A549 (cell line): ENCODE measurements around the gene KLRK1. TPM values are rescaled to one million over a fixed set of nuclear protein-coding genes. Genes with fewer than 3 reads are reported as not detected.

Experiments used
- ATAC-seq, 2 experiments: fragments of 200-7000 bp in 1 of 2; fragments of >200 bp in 1 of 2; cut with Nextera tagmentation in 1 of 2; cut with Tn5 transposase in 1 of 2; 3 replicates each; pipeline versions ENCODE4 v1.8.0 to v1.9.1; 2018 to 2020; ENCODE audit warnings: mild to moderate bottlenecking in 1 of 2, moderate library complexity in 1 of 2
- CTCF ChIA-PET: fragments of 300-600 bp; sonication (Branson Sonifier 250); formaldehyde crosslinking; extraction: SDS; loops from one replicate; lab custom pipeline; 2021; ENCODE audit warnings: antibody characterized with exemption, inconsistent platforms; lab: Yijun Ruan, JAX
- POLR2A ChIA-PET: fragments of 350-600 bp; formaldehyde crosslinking; extraction: SDS; loops from one replicate; lab custom pipeline; 2021; ENCODE audit warnings: antibody characterized with exemption, inconsistent platforms; lab: Yijun Ruan, JAX
- DNase-seq, 2 experiments: peaks; one replicate each; pipeline versions ENCODE4 v3.0.0 to v3.0.0-alpha.2; 2011 to 2016; ENCODE audit warnings: low read depth in 1 of 2, low spot score in 1 of 2
- FAIRE-seq: peaks from 2 replicates; lab custom pipeline; 2011; peaks lifted over from hg19 to GRCh38; lab: Jason Lieb, UNC
- H3K27ac ChIP-seq, 2 experiments: fragments of >200 bp; sonication (Bioruptor Twin); formaldehyde crosslinking; 3 replicates each; pipeline ENCODE4 v1.5.1; 2016 to 2017
- H3K4me1 ChIP-seq: fragments of >200 bp; sonication (Bioruptor Twin); formaldehyde crosslinking; 3 replicates; pipeline ENCODE4 v1.6.1; 2016
- H3K4me2 ChIP-seq: fragments of >200 bp; sonication (Bioruptor Twin); formaldehyde crosslinking; 3 replicates; pipeline ENCODE4 v1.6.1; 2016
- H3K4me3 ChIP-seq: fragments of >200 bp; sonication (Bioruptor Twin); formaldehyde crosslinking; 3 replicates; pipeline ENCODE4 v1.5.1; 2016
- H3K9me3 ChIP-seq: fragments of >200 bp; sonication (Bioruptor Twin); formaldehyde crosslinking; 3 replicates; pipeline ENCODE4 v1.6.1; 2016
- CBX2 ChIP-seq: fragments of 200-600 bp; sonication (generic); IDR thresholded peaks from 2 replicates; pipeline ENCODE4 v1.6.1; 2016; ENCODE audit warnings: low read depth, mild to moderate bottlenecking, borderline replicate concordance
- CHD4 ChIP-seq: fragments of 200-600 bp; sonication (generic); IDR thresholded peaks from 2 replicates; pipeline ENCODE4 v1.6.1; 2016; ENCODE audit warnings: antibody characterized with exemption, mild to moderate bottlenecking, borderline replicate concordance
- FOSB ChIP-seq: fragments of 250-450 bp; sonication (Bioruptor Pico); IDR thresholded peaks from 2 replicates; pipeline ENCODE4 v1.5.0; 2020; ENCODE audit warnings: mild to moderate bottlenecking, moderate library complexity
- GATA3 ChIP-seq: IDR thresholded peaks from 2 replicates; pipeline ENCODE4 v1.6.1; 2012; ENCODE audit warnings: borderline replicate concordance
- HEYL ChIP-seq: fragments of 250-450 bp; sonication (Bioruptor Pico); IDR thresholded peaks from 2 replicates; pipeline ENCODE4 v1.8.0; 2021; ENCODE audit warnings: mild to moderate bottlenecking, moderate library complexity
- JUNB ChIP-seq: fragments of >200 bp; sonication (Bioruptor Twin); formaldehyde crosslinking; IDR thresholded peaks from 2 replicates; pipeline ENCODE4 v1.6.1; 2016
- KDM1A ChIP-seq: fragments of 200-600 bp; sonication (generic); IDR thresholded peaks from 2 replicates; pipeline ENCODE4 v1.6.1; 2016; ENCODE audit warnings: low read depth, mild to moderate bottlenecking
- MAFK ChIP-seq: fragments of 450-650 bp; IDR thresholded peaks from 2 replicates; pipeline ENCODE4 v1.6.1; 2014; ENCODE audit not compliant: partially characterized antibody
- MYC ChIP-seq: IDR thresholded peaks from 2 replicates; pipeline ENCODE4 v1.6.1; 2012; ENCODE audit warnings: mild to moderate bottlenecking, inconsistent platforms, low read length, improper control_type of control experiment, borderline replicate concordance
- NFE2L2 ChIP-seq: fragments of 150-350 bp; conservative IDR thresholded peaks from 2 replicates; pipeline ENCODE4 v1.6.1; 2014; ENCODE audit warnings: low read length
- NR3C1 ChIP-seq: fragments of >200 bp; sonication (Bioruptor Twin); formaldehyde crosslinking; IDR thresholded peaks from 3 replicates; pipeline ENCODE4 v1.6.1; 2017
- POLR2A ChIP-seq: IDR thresholded peaks from 2 replicates; pipeline ENCODE4 v1.6.1; 2012; ENCODE audit warnings: mild to moderate bottlenecking, low read length
- RAD21 ChIP-seq, 2 experiments: fragments of >200 bp in 1 of 2; sonication (Bioruptor Twin) in 1 of 2; formaldehyde crosslinking in 1 of 2; IDR thresholded peaks in 1 of 2; conservative IDR thresholded peaks in 1 of 2; 2 replicates in 1 of 2; 3 replicates in 1 of 2; pipeline ENCODE4 v1.6.1; 2012 to 2018; ENCODE audit warnings: inconsistent platforms in 1 of 2
- RCOR1 ChIP-seq: fragments of 150-350 bp; IDR thresholded peaks from 2 replicates; pipeline ENCODE4 v1.6.1; 2014; ENCODE audit warnings: antibody characterized with exemption, low read length, low read depth
- SREBF2 ChIP-seq: fragments of 450-650 bp; IDR thresholded peaks from 2 replicates; pipeline ENCODE4 v1.6.1; 2014; ENCODE audit warnings: mild to moderate bottlenecking, moderate library complexity
- ZNF302 ChIP-seq: fragments of 250-450 bp; sonication (Bioruptor Pico); IDR thresholded peaks from 2 replicates; pipeline ENCODE4 v1.9.0; 2021; ENCODE audit warnings: inconsistent platforms, mild to moderate bottlenecking, moderate library complexity
- WGBS: methylation state at CpG from one replicate; pipeline ENCODE4 v1.1.6; 2017; ENCODE audit errors: missing lambda C conversion rate; 5-methylcytosine and 5-hydroxymethylcytosine counted together
- polyA plus RNA-seq, 4 experiments: library from polyadenylated mRNA; depleted of rRNA in 3 of 4; stranded (reverse); fragments of >200 nt; fragmentation: RNase III in 1 of 4; extraction: RNeasy Plus Mini Kit Qiagen cat#74134 plus additional on column Dnase treatment in 1 of 4; gene quantifications; 2 replicates in 3 of 4; 3 replicates in 1 of 4; pipeline ENCODE4 v1.2.3, GENCODE V29; 2011 to 2017
- TF ChIP-seq, protein P1 (sequence below): IDR thresholded peaks from 2 replicates; pipeline ENCODE4 v1.6.1; 2012
- TF ChIP-seq, protein P2 (sequence below): IDR thresholded peaks from 2 replicates; pipeline ENCODE4 v1.6.1; 2012
- TF ChIP-seq, protein P3 (sequence below): fragments of >200 bp; sonication (Bioruptor Twin); formaldehyde crosslinking; IDR thresholded peaks from 2 replicates; pipeline ENCODE4 v1.6.1; 2016

Gene KLRK1
- polyA plus RNA-seq, 2 of the 4 experiments (the other 2 are of a cell fraction), result not detected

DNA sequence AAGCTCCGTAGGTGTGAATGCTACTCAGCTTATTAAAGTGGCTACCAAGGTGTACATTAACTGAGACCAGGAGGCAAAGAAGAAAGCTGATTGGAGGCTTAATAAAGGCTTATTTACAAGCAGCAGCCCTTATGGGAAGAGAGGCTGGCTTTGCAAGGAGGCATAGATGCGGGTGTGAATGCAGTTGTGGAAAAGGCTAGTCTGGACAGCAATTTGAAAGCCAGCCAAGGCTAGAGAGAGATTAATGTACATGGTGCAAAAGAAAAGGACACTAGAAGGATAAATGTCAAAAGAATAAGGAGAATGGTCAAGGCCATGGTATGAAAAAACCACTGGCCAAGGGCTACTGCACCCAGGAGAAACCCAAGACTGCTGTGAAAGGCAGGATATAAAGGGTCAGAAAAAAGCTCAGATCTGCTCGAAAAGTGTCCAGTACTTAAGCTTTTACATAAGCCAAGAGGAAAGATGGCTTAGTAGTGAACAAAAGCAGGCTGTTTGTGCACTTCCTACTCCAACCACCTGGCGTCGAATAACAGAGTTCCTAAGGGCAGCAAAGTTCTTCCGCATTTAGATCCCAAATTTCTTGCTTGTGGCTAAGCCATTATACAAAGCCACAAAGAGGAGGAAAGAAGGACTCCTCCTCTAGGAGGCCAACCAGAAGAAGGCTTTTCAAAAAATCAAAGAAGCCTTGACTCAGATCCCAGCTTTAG, 24.0 kb downstream of the KLRK1 start:
- DNase-seq (no peak), FAIRE-seq (no peak)

DNA sequence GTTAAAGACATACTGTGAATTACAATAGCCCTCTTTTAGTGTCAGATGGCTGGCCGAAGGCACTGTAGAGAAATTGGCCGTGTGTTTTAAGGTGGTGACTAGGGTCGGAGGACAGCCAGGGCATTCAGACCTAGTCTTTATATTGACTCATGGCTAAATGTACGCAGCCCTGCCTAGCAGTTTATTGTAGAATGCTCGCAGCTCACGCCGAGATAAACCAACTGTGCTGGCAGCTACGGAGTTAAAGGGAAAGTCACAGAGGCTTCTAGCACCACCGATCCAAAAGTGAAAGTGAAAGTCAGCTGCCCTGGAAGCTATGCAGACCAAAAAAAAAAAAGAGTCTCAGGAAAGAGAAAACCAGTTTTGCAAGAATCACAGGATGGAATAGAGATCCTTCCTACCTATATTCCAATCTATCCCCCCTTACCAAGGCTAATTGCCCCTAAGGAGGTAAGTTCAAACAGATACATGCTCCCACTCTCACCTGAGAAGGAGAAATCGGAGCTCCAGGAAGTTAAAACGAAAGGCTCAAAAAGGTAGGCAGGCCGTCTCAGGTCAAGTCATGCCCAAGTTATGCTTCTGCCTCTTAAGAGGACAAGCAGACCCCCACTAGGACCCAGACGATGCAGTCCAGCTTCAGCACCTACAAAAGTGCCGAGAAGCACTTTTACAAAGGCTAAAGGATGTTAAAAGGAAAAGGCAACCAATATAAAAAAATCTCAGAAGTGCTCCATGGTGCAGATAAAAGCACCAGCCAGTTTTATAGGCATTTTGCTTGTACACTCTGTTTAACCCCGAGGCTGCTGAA, 24.8 kb downstream of the KLRK1 start:
- CTCF ChIA-PET, result interaction anchor here (0.8 to 3.2 kb wide), 7 partner anchors 9 to 311 kb away, joined by 3 to 25 read pairs (median 5); no protein-coding TSS in a partner anchor
- TF ChIP-seq GATA3, result no peak
- TF ChIP-seq JUNB, result no peak
- no peak for TF ChIP-seq KDM1A
- no peak for TF ChIP-seq MAFK
- TF ChIP-seq NFE2L2, result no peak
- no peak for TF ChIP-seq SREBF2
- TF ChIP-seq, protein P1, sequence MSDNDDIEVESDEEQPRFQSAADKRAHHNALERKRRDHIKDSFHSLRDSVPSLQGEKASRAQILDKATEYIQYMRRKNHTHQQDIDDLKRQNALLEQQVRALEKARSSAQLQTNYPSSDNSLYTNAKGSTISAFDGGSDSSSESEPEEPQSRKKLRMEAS, result 0 out of 2 replicates have a peak, but pooled peaks have one; percentile 6
- TF ChIP-seq MYC, result 0 out of 2 replicates have a peak, but pooled peaks have one; percentile 5
- no peak for TF ChIP-seq POLR2A
- no peak for TF ChIP-seq RCOR1
- TF ChIP-seq ZNF302, result no peak
- TF ChIP-seq, all 56 proteins: peak for 2
- ATAC-seq (peak; percentile 68 to 78), DNase-seq (peak; percentile 35 to 53), FAIRE-seq (no peak)
- whole genome bisulfite sequencing, result 1% methylated on average over 15 of the region's 15 CpGs
- Histone ChIP-seq H3K4me1 (peaks cover 15% of the 10 kb centered on the region; the same call in 2 of the 3 replicates), H3K4me2 (peak overlapping the region; percentile 84), H3K27ac (peak overlapping the region; percentile 71 to 87), H3K9me3 (no peaks in the 10 kb centered on the region), H3K4me3 (peak overlapping the region; percentile 54)
- POLR2A ChIA-PET, result interaction anchor here (0.6 kb wide), 1 partner anchor 37 kb away, joined by 3 read pairs; no protein-coding TSS in a partner anchor

More for the DNA sequence above, 24.0 kb downstream of the KLRK1 start:
- ChIA-PET POLR2A (interaction anchor here (0.6 kb wide), 1 partner anchor 36 kb away, joined by 3 read pairs; no protein-coding TSS in a partner anchor), CTCF (interaction anchor here (0.6 to 3.2 kb wide), 18 partner anchors 8 to 1008 kb away, joined by 3 to 25 read pairs (median 3); no protein-coding TSS in a partner anchor)
- Histone ChIP-seq H3K27ac (peak overlapping the region; percentile 71 to 87), H3K4me1 (peaks cover 15% of the 10 kb centered on the region; the same call in 2 of the 3 replicates), H3K9me3 (no peaks in the 10 kb centered on the region), H3K4me2 (peak overlapping the region; percentile 84), H3K4me3 (peak overlapping the region; percentile 54)
- peak in 1 of 2 experiments; percentile 43; a peak in 3 of 6 replicates for ATAC-seq
- TF ChIP-seq, protein P2, sequence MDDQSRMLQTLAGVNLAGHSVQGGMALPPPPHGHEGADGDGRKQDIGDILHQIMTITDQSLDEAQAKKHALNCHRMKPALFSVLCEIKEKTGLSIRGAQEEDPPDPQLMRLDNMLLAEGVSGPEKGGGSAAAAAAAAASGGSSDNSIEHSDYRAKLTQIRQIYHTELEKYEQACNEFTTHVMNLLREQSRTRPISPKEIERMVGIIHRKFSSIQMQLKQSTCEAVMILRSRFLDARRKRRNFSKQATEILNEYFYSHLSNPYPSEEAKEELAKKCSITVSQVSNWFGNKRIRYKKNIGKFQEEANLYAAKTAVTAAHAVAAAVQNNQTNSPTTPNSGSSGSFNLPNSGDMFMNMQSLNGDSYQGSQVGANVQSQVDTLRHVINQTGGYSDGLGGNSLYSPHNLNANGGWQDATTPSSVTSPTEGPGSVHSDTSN, result no peak
- TF ChIP-seq NR3C1 (no peak), HEYL (CRISPR knock-in tag) (no peak), RAD21 (conservative IDR thresholded peaks at IDR 0.05 in 1 of 2, IDR thresholded peaks at IDR 0.05 in 1 of 2) (no peak), RCOR1 (no peak), CHD4 (no peak), FOSB (no peak), CBX2 (no peak)
- TF ChIP-seq, protein P3, sequence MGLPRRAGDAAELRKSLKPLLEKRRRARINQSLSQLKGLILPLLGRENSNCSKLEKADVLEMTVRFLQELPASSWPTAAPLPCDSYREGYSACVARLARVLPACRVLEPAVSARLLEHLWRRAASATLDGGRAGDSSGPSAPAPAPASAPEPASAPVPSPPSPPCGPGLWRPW, result no peak
- WGBS, result 53% methylated on average over 6 of the region's 6 CpGs
